Neural cell (in vitro differentiated cells): ENCODE measurements around the gene COBL. TPM values are rescaled to one million over a fixed set of nuclear protein-coding genes. Genes with fewer than 3 reads are reported as not detected.

ENCODE experiments used
- H2AFZ ChIP-seq: fragments of 200-600, 300-800 bp; sonication (generic), shearing (Covaris generic); 2 replicates; pipeline ENCODE4 v1.6.0; 2014; ENCODE audit warnings: low read depth, mild to moderate bottlenecking, antibody characterized with exemption, low read length, moderate library complexity
- H3F3A ChIP-seq: fragments of 200-600 bp; shearing (Covaris generic); 2 replicates; pipeline ENCODE4 v1.6.1; 2016; ENCODE audit warnings: mild to moderate bottlenecking, moderate library complexity, mixed read lengths, antibody characterized with exemption, low read length; ENCODE audit not compliant: insufficient read depth, poor library complexity, severe bottlenecking
- H3K27ac ChIP-seq: fragments of 200-600, 300-800 bp; sonication (generic), shearing (Covaris generic); 2 replicates; pipeline ENCODE4 v1.5.1; 2014; ENCODE audit warnings: mild to moderate bottlenecking, low read length, moderate library complexity
- H3K27me3 ChIP-seq: fragments of 300-800, 200-600 bp; sonication (generic), shearing (Covaris generic); 2 replicates; pipeline ENCODE4 v1.6.0; 2014; ENCODE audit warnings: mild to moderate bottlenecking, low read depth, low read length, moderate library complexity; ENCODE audit not compliant: insufficient read depth
- H3K36me3 ChIP-seq: fragments of 300-800, 200-600 bp; sonication (generic), shearing (Covaris generic); 2 replicates; pipeline ENCODE4 v1.5.1; 2014; ENCODE audit warnings: mild to moderate bottlenecking, antibody characterized with exemption, low read length, moderate library complexity; ENCODE audit not compliant: insufficient read depth
- H3K4me2 ChIP-seq: fragments of 300-800, 200-600 bp; sonication (generic), shearing (Covaris generic); 2 replicates; pipeline ENCODE4 v1.6.0; 2014; ENCODE audit warnings: mild to moderate bottlenecking, low read length
- H3K4me3 ChIP-seq: fragments of 300-800, 200-600 bp; sonication (generic), shearing (Covaris generic); 2 replicates; pipeline ENCODE4 v1.5.1; 2014; ENCODE audit warnings: mild to moderate bottlenecking, low read length, moderate library complexity
- H3K79me2 ChIP-seq: fragments of 200-600 bp; shearing (Covaris generic); replicated peaks from 2 replicates; pipeline ENCODE4 v1.6.0; 2014; ENCODE audit warnings: mild to moderate bottlenecking, low read length, moderate library complexity; ENCODE audit not compliant: insufficient read depth
- H3K9ac ChIP-seq: fragments of 300-800, 200-600 bp; sonication (generic), shearing (Covaris generic); 2 replicates; pipeline ENCODE4 v1.6.1; 2016; ENCODE audit warnings: mild to moderate bottlenecking, low read length, mixed read lengths
- H3K9me2 ChIP-seq: fragments of 200-600 bp; shearing (Covaris generic); 2 replicates; pipeline ENCODE4 v1.6.1; 2016; ENCODE audit warnings: mild to moderate bottlenecking, low read length, mixed read lengths; ENCODE audit not compliant: insufficient read depth
- H3K9me3 ChIP-seq: fragments of 200-600, 300-800 bp; sonication (generic), shearing (Covaris generic); 2 replicates; pipeline ENCODE4 v1.6.1; 2016; ENCODE audit warnings: mild to moderate bottlenecking, mixed run types, low read length, moderate library complexity, mixed read lengths
- H4K20me1 ChIP-seq: fragments of 200-600 bp; shearing (Covaris generic); 2 replicates; pipeline ENCODE4 v1.6.1; 2016; ENCODE audit warnings: mild to moderate bottlenecking, mixed run types; ENCODE audit not compliant: insufficient read depth
- CTCF ChIP-seq: fragments of 450-650 bp; IDR thresholded peaks from 2 replicates; pipeline ENCODE4 v1.5.1; 2014; ENCODE audit warnings: antibody characterized with exemption, mild to moderate bottlenecking, moderate library complexity; ENCODE audit not compliant: poor library complexity, severe bottlenecking
- EP300 ChIP-seq: fragments of 450-650 bp; conservative IDR thresholded peaks from 2 replicates; pipeline ENCODE4 v1.6.1; 2014; ENCODE audit warnings: antibody characterized with exemption, mild to moderate bottlenecking, moderate library complexity; ENCODE audit not compliant: poor library complexity, severe bottlenecking
- EZH2 ChIP-seq: fragments of 200-600, 300-800 bp; shearing (Covaris generic), sonication (generic); IDR thresholded peaks from 2 replicates; pipeline ENCODE4 v1.6.1; 2014; ENCODE audit warnings: antibody characterized with exemption, low read length, borderline replicate concordance, mild to moderate bottlenecking; ENCODE audit not compliant: insufficient read depth, poor library complexity, severe bottlenecking
- MXI1 ChIP-seq: fragments of 450-650 bp; conservative IDR thresholded peaks from 2 replicates; pipeline ENCODE4 v1.6.1; 2014; ENCODE audit warnings: antibody characterized with exemption, mild to moderate bottlenecking; ENCODE audit not compliant: poor library complexity, severe bottlenecking
- POLR2AphosphoS5 ChIP-seq: IDR thresholded peaks from 2 replicates; pipeline ENCODE4 v1.6.1; 2012
- RAD21 ChIP-seq: fragments of 450-650 bp; conservative IDR thresholded peaks from 2 replicates; pipeline ENCODE4 v1.6.1; 2014; ENCODE audit warnings: antibody characterized with exemption, mild to moderate bottlenecking, moderate library complexity
- REST ChIP-seq: IDR thresholded peaks from 2 replicates; pipeline ENCODE4 v1.6.1; 2012; ENCODE audit warnings: borderline replicate concordance
- SMC3 ChIP-seq: fragments of 450-650 bp; conservative IDR thresholded peaks from 2 replicates; pipeline ENCODE4 v1.6.1; 2014; ENCODE audit warnings: antibody characterized with exemption, mild to moderate bottlenecking, moderate library complexity; ENCODE audit not compliant: poor library complexity
- TAF1 ChIP-seq: IDR thresholded peaks from 2 replicates; pipeline ENCODE4 v1.6.1; 2012; ENCODE audit warnings: low read depth
- polyA plus RNA-seq: library from polyadenylated mRNA; depleted of rRNA; stranded (reverse); fragments of >200 nt; gene quantifications from 2 replicates; pipeline ENCODE4 v1.2.3, GENCODE V29; 2014

Gene COBL
- polyA plus RNA-seq, 1 donor from 2014 or later = 0.12 TPM

- Histone ChIP-seq H3K4me3 (no peak overlapping the region), H3K79me2 (no peaks in the 10 kb centered on the region), H3K9me3 (no peaks in the 10 kb centered on the region), H4K20me1 (no peaks in the 10 kb centered on the region), H3K4me2 (no peak overlapping the region), H3K36me3 (no peaks in the 10 kb centered on the region), H2AFZ (no peak overlapping the region), H3K27ac (no peak overlapping the region), H3F3A (no peaks in the 10 kb centered on the region), H3K9ac (no peak overlapping the region), H3K27me3 (no peaks in the 10 kb centered on the region), H3K9me2 (no peaks in the 10 kb centered on the region)
- TF ChIP-seq CTCF (no peak), TAF1 (no peak), EP300 (no peak), EZH2 (no peak), SMC3 (no peak), RAD21 (no peak), POLR2AphosphoS5 (no peak), REST (no peak), MXI1 (no peak)
Measured at GRCh38 chr7:51101111-51101757, 215.4 kb downstream of the COBL start.

GRCh38 chr7:51090411-51090810, 226.2 kb downstream of the COBL start:
- H3K9me2 ChIP-seq = no peaks in the 10 kb centered on the region
- no peak for TF ChIP-seq CTCF
- no peak for TF ChIP-seq TAF1
- TF ChIP-seq REST = no peak
- TF ChIP-seq EZH2 = no peak
- TF ChIP-seq POLR2AphosphoS5 = no peak
- no peak for TF ChIP-seq RAD21
- TF ChIP-seq EP300 = no peak
- no peak for TF ChIP-seq MXI1
- TF ChIP-seq SMC3 = no peak
- H2AFZ ChIP-seq = no peak overlapping the region
- no peak overlapping the region for H3K4me2 ChIP-seq
- H3F3A ChIP-seq = no peaks in the 10 kb centered on the region
- no peaks in the 10 kb centered on the region for H4K20me1 ChIP-seq
- H3K4me3 ChIP-seq = no peak overlapping the region
- no peaks in the 10 kb centered on the region for H3K36me3 ChIP-seq
- H3K9ac ChIP-seq = no peak overlapping the region
- no peaks in the 10 kb centered on the region for H3K9me3 ChIP-seq
- no peaks in the 10 kb centered on the region for H3K79me2 ChIP-seq
- no peak overlapping the region for H3K27ac ChIP-seq
- no peaks in the 10 kb centered on the region for H3K27me3 ChIP-seq
